Measurements from ENCODE around the gene XCR1. TPM values are rescaled to one million over a fixed set of nuclear protein-coding genes. Genes with fewer than 3 reads are reported as not detected.

Gene XCR1
- total RNA-seq, 4 donors from 2014 or later, result 0.07 to 0.15 TPM; not detected in 2

- Histone ChIP-seq H3K27me3 (no peaks in the 10 kb centered on the region), H3K27ac (no peak overlapping the region), H3K4me3 (no peak overlapping the region), H3K36me3 (no peaks in the 10 kb centered on the region), H3K9me3 (no peaks in the 10 kb centered on the region), H3K4me1 (no peaks in the 10 kb centered on the region)
- TF ChIP-seq POLR2A (IDR thresholded peaks at IDR 0.05) (no peak), CTCF (IDR thresholded peaks at IDR 0.05) (no peak)
- DNase-seq, result no peak
- intact Hi-C loops (cut with DNase I; ENCODE audit: low total_unique reads), result no loop called here
Observed at GRCh38 chr3:46062679-46063078, 35.4 kb upstream of the XCR1 start.

DNA sequence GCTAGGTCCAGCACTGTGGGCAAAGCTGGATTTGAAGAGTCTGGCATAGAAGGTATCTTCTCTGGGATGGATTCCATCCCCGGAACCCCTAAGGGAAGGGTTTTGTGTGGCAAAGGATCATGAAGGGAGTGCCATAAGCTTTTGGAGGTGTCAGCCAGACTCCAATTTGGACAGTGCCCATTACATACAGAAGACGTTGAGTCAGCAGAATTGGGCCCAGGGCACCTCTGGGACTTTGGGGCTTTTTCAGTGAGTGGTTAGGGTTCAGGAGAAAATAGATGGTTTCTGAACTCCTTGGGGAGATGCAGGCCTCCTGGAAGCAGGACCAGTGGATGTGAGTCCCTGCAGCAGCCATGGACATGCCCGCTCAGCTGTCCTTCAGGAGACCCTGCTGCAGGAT is 34.6 kb upstream of the XCR1 start:
- TF ChIP-seq POLR2A (IDR thresholded peaks at IDR 0.05) (no peak), CTCF (IDR thresholded peaks at IDR 0.05) (no peak)
- Histone ChIP-seq H3K36me3 (no peaks in the 10 kb centered on the region), H3K4me3 (no peak overlapping the region), H3K9me3 (no peaks in the 10 kb centered on the region), H3K27ac (no peak overlapping the region), H3K27me3 (no peaks in the 10 kb centered on the region), H3K4me1 (no peaks in the 10 kb centered on the region)
- DNase-seq, result no peak
- intact Hi-C loops (cut with DNase I; ENCODE audit: low total_unique reads), result no loop called here

DNA sequence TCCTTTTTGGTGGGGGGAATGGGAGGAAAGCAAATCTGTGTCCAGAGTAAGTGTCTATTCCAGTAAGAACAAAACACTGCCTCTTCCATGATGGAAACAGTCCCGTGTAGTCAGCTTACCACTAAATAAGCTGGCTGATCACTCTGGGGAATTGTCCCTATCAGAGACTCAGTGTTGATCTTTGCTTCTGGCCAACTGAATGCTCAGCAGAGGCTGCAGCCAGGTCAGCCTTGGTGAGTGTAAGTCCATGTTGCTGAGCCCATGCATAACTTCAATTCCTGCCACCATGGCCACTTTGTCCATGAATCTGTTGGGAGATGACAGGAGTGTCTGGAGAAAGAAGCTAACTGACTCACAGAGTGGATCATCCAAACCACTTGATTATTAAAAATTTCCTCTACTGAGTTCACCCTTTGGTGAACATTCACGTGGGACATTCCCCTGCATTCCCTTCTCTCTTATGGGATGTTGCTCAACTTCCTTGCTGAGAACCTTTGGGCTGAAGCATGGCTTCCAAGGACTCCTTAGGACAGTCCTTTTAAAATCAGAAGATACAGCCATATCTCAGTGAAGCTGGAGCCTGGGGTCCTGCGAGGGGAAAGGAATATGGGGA is 33.9 kb upstream of the XCR1 start:
- no peak for DNase-seq
- Histone ChIP-seq H3K27me3 (no peaks in the 10 kb centered on the region), H3K27ac (no peak overlapping the region), H3K9me3 (no peaks in the 10 kb centered on the region), H3K36me3 (no peaks in the 10 kb centered on the region), H3K4me1 (no peaks in the 10 kb centered on the region), H3K4me3 (no peak overlapping the region)
- no peak for TF ChIP-seq POLR2A (IDR thresholded peaks at IDR 0.05)
- TF ChIP-seq CTCF (IDR thresholded peaks at IDR 0.05), result no peak
- intact Hi-C loops (cut with DNase I; ENCODE audit: low total_unique reads), result no loop called here

DNA sequence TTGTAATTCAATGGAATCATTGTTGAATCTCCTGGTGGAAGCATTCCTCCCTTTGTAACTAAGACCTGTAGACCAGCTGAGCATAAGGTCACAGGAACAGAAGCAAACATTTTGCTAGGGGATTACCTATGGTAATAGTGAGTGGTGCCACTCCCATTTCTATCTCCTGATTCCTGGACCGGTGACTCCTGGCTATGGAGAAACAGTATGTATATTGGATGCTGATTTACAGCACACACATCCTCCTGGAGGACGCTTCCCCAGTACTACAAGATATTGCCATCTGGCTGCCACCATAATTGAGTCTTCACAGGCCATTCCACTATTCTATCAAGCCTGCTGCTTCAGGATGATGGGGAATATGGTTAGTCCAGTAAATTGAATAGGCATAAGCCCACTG is 33.3 kb upstream of the XCR1 start:
- TF ChIP-seq POLR2A (IDR thresholded peaks at IDR 0.05) (no peak), CTCF (IDR thresholded peaks at IDR 0.05) (no peak)
- intact Hi-C loops (cut with DNase I; ENCODE audit: low total_unique reads), result no loop called here
- H3K36me3 ChIP-seq, result no peaks in the 10 kb centered on the region
- H3K27ac ChIP-seq, result no peak overlapping the region
- H3K9me3 ChIP-seq, result no peaks in the 10 kb centered on the region
- H3K4me3 ChIP-seq, result no peak overlapping the region
- no peaks in the 10 kb centered on the region for H3K27me3 ChIP-seq
- DNase-seq, result no peak
- H3K4me1 ChIP-seq, result no peaks in the 10 kb centered on the region

GRCh38 chr3:46059432-46059831 is 32.1 kb upstream of the XCR1 start:
- intact Hi-C loops (cut with DNase I; ENCODE audit: low total_unique reads), result no loop called here
- TF ChIP-seq CTCF (IDR thresholded peaks at IDR 0.05) (no peak), POLR2A (IDR thresholded peaks at IDR 0.05) (no peak)
- H3K36me3 ChIP-seq, result no peaks in the 10 kb centered on the region

More at GRCh38 chr3:46059432-46059831, 32.1 kb upstream of the XCR1 start:
- Histone ChIP-seq H3K9me3 (no peaks in the 10 kb centered on the region), H3K27ac (no peak overlapping the region), H3K27me3 (no peaks in the 10 kb centered on the region), H3K4me3 (no peak overlapping the region), H3K4me1 (no peaks in the 10 kb centered on the region)
- DNase-seq, result no peak
